HCT116 (cell line): Measurements from ENCODE around the gene UNC50. TPM values are rescaled to one million over a fixed set of nuclear protein-coding genes. Genes with fewer than 3 reads are reported as not detected.

Experiments
- ATAC-seq: fragments of 200-7000 bp; cut with Tn5 transposase; 2 replicates; pipeline ENCODE4 v1.9.1; 2020; ENCODE audit warnings: mild to moderate bottlenecking, moderate library complexity
- BruUV-seq: library from RNA; stranded (reverse); fragments of 400-500 nt; replicated peaks from 2 replicates; lab custom pipeline; 2021; lab: Mats Ljungman, UMichigan
- CTCF ChIA-PET: fragments of 300-600 bp; sonication (Branson Sonifier 250); formaldehyde crosslinking; loops from one replicate; lab custom pipeline; 2021; ENCODE audit warnings: antibody characterized with exemption; lab: Charles Lee
- POLR2A ChIA-PET: fragments of 300-600, 350-600 bp; sonication (Branson Sonifier 250); formaldehyde crosslinking; loops from one replicate; lab custom pipeline; 2021; ENCODE audit warnings: antibody characterized with exemption; lab: Charles Lee
- RAD21 ChIA-PET, 2 experiments: fragments of 300-600 bp; sonication (Branson Sonifier 250); formaldehyde crosslinking; loops; one replicate each; lab custom pipeline; 2023; ENCODE audit warnings: low total read pairs in 2 of 2; ENCODE audit not compliant: uncharacterized antibody in 2 of 2, unreplicated experiment in 2 of 2, low non-redundant PET in 1 of 2; lab: Charles Lee
- DNase-seq: peaks from one replicate; pipeline ENCODE4 v3.0.0-alpha.2; 2010; ENCODE audit warnings: low read depth, low spot score
- H2AFZ ChIP-seq: fragments of 200-600 bp; shearing (Covaris generic), sonication (generic); 2 replicates; pipeline ENCODE4 v1.6.1; 2017; ENCODE audit warnings: low read depth, mixed run types, mixed read lengths, antibody characterized with exemption, low read length; ENCODE audit not compliant: poor library complexity, severe bottlenecking
- H3K27ac ChIP-seq: 2 replicates; pipeline ENCODE4 v1.5.1; 2012; ENCODE audit warnings: low read depth, low read length
- H3K27me3 ChIP-seq: fragments of 200-600 bp; sonication (generic); 2 replicates; pipeline ENCODE4 v1.6.1; 2016; ENCODE audit warnings: mixed run types, low read length, mixed read lengths; ENCODE audit not compliant: insufficient read depth
- H3K36me3 ChIP-seq, 2 experiments: fragments of 200-500 bp in 1 of 2; fragments of 200-600 bp in 1 of 2; sonication (Bioruptor generic) in 1 of 2; sonication (generic) in 1 of 2; 2 replicates each; pipeline versions ENCODE4 v1.5.1 to v1.6.1; 2014 to 2016; ENCODE audit warnings: low read length in 2 of 2, inconsistent platforms in 1 of 2, mixed read lengths in 1 of 2, mixed run types in 1 of 2; ENCODE audit not compliant: insufficient read depth in 2 of 2, control insufficient read depth in 1 of 2
- H3K4me1 ChIP-seq, 2 experiments: fragments of 200-600 bp in 1 of 2; sonication (generic) in 1 of 2; 2 replicates each; pipeline versions ENCODE4 v1.5.1 to v1.6.1; 2012 to 2017; ENCODE audit warnings: low read length in 2 of 2, inconsistent platforms in 1 of 2, mild to moderate bottlenecking in 1 of 2, mixed read lengths in 1 of 2, mixed run types in 1 of 2, moderate library complexity in 1 of 2; ENCODE audit not compliant: insufficient read depth in 2 of 2, control insufficient read depth in 1 of 2
- H3K4me2 ChIP-seq: fragments of 200-600 bp; sonication (generic); 2 replicates; pipeline ENCODE4 v1.6.1; 2017; ENCODE audit warnings: mixed run types, low read length, mixed read lengths
- H3K4me3 ChIP-seq, 2 experiments: fragments of 200-600 bp in 1 of 2; sonication (generic) in 1 of 2; replicated peaks in 1 of 2; 2 replicates each; pipeline ENCODE4 v1.5.1; 2011 to 2016; ENCODE audit warnings: low read length in 2 of 2, control low read depth in 1 of 2, low read depth in 1 of 2, mild to moderate bottlenecking in 1 of 2, mixed read lengths in 1 of 2, mixed run types in 1 of 2
- H3K79me2 ChIP-seq: fragments of 200-600 bp; sonication (generic); 2 replicates; pipeline ENCODE4 v1.6.1; 2017; ENCODE audit warnings: mild to moderate bottlenecking, mixed run types, low read length, moderate library complexity, mixed read lengths; ENCODE audit not compliant: insufficient read depth
- H3K9ac ChIP-seq: fragments of 200-600 bp; sonication (generic); 2 replicates; pipeline ENCODE4 v1.6.1; 2016; ENCODE audit warnings: low read length, mixed read lengths
- H3K9me2 ChIP-seq: fragments of 200-600 bp; sonication (generic), shearing (Covaris generic); 2 replicates; pipeline ENCODE4 v1.6.1; 2017; ENCODE audit warnings: mixed run types, mild to moderate bottlenecking, moderate library complexity; ENCODE audit not compliant: insufficient read depth
- H3K9me3 ChIP-seq, 2 experiments: fragments of 200-500 bp in 1 of 2; fragments of 200-600 bp in 1 of 2; sonication (Bioruptor generic) in 1 of 2; sonication (generic) in 1 of 2; 2 replicates each; pipeline ENCODE4 v1.6.1; 2014 to 2017; ENCODE audit warnings: low read length in 2 of 2, mixed read lengths in 2 of 2, inconsistent platforms in 1 of 2, low read depth in 1 of 2, mild to moderate bottlenecking in 1 of 2, mixed run types in 1 of 2, moderate library complexity in 1 of 2; ENCODE audit not compliant: control insufficient read depth in 1 of 2, insufficient read depth in 1 of 2
- H4K20me1 ChIP-seq: fragments of 200-600 bp; sonication (generic), shearing (Covaris generic); 2 replicates; pipeline ENCODE4 v1.6.1; 2017; ENCODE audit warnings: mixed run types, mild to moderate bottlenecking, moderate library complexity; ENCODE audit not compliant: insufficient read depth
- ATF3 ChIP-seq: IDR thresholded peaks from 2 replicates; pipeline ENCODE4 v1.6.1; 2012
- CEBPB ChIP-seq: IDR thresholded peaks from 2 replicates; pipeline ENCODE4 v1.6.1; 2012; ENCODE audit warnings: low read depth
- CTCF ChIP-seq, 3 experiments: fragments of 200-600 bp in 1 of 3; sonication (generic) in 1 of 3; IDR thresholded peaks in 2 of 3; conservative IDR thresholded peaks in 1 of 3; 2 replicates each; pipeline ENCODE4 v1.5.1; 2012 to 2017; ENCODE audit warnings: low read depth in 2 of 3, low read length in 2 of 3, antibody characterized with exemption in 1 of 3, borderline replicate concordance in 1 of 3, control low read depth in 1 of 3, mild to moderate bottlenecking in 1 of 3, mixed read lengths in 1 of 3, mixed run types in 1 of 3, moderate library complexity in 1 of 3; ENCODE audit not compliant: insufficient read depth in 1 of 3
- EZH2 ChIP-seq: fragments of 200-600 bp; sonication (generic); IDR thresholded peaks from 2 replicates; pipeline ENCODE4 v1.6.1; 2017; ENCODE audit warnings: antibody characterized with exemption, mixed run types
- EZH2phosphoT487 ChIP-seq: fragments of 200-600 bp; IDR thresholded peaks from 2 replicates; pipeline ENCODE4 v1.6.1; 2018; ENCODE audit warnings: antibody characterized with exemption, borderline replicate concordance
- POLR2AphosphoS5 ChIP-seq: IDR thresholded peaks from 2 replicates; pipeline ENCODE4 v1.6.1; 2011; ENCODE audit warnings: mild to moderate bottlenecking, low read depth, low read length, moderate library complexity
- RAD21 ChIP-seq: IDR thresholded peaks from 2 replicates; pipeline ENCODE4 v1.6.1; 2012; ENCODE audit warnings: low read depth, mild to moderate bottlenecking
- SIN3A ChIP-seq: IDR thresholded peaks from 2 replicates; pipeline ENCODE4 v1.6.1; 2012; ENCODE audit warnings: low read depth
- TCF7L2 ChIP-seq: IDR thresholded peaks from 2 replicates; pipeline ENCODE4 v1.7.0; 2011; ENCODE audit warnings: borderline replicate concordance, inconsistent platforms; ENCODE audit not compliant: insufficient read depth, insufficient read length; ENCODE audit errors: extremely low read depth
- ZFX ChIP-seq: fragments of 450-650 bp; IDR thresholded peaks from 2 replicates; pipeline ENCODE4 v1.6.1; 2017
- ZNF274 ChIP-seq: fragments of 200-500 bp; sonication (Bioruptor generic); IDR thresholded peaks from 2 replicates; pipeline ENCODE4 v1.6.1; 2014; ENCODE audit warnings: mild to moderate bottlenecking, low read depth, low read length, inconsistent platforms
- intact Hi-C: fragments of 100-400 bp; cut with micrococcal nuclease; formaldehyde crosslinking; loops from 2 replicates; pipeline ENCODE4 v1.10.0; 2022
- total RNA-seq: library from RNA; stranded (reverse); gene quantifications from one replicate; pipeline ENCODE4 v1.2.1, GENCODE V29; 2021; ENCODE audit not compliant: unreplicated experiment

UNC50 gene
- total RNA-seq, 1 experiment from 2014 or later, result 33.0 TPM

GRCh38 chr2:98569197-98569793, 39.1 kb upstream of the UNC50 start:
- Histone ChIP-seq H3K9me2 (no peaks in the 10 kb centered on the region), H3K4me1 (no peaks in the 10 kb centered on the region), H2AFZ (no peak overlapping the region), H3K9ac (no peak overlapping the region), H3K4me3 (no peak overlapping the region), H3K9me3 (no peaks in the 10 kb centered on the region), H3K4me2 (no peak overlapping the region), H3K27me3 (no peaks in the 10 kb centered on the region), H3K36me3 (peaks cover 0 to 10% of the 10 kb centered on the region in 2 experiments; a peak in 1 of 4 replicates), H3K79me2 (no peaks in the 10 kb centered on the region), H3K27ac (no peak overlapping the region), H4K20me1 (no peaks in the 10 kb centered on the region)
- POLR2A ChIA-PET, result no interaction called here
- TF ChIP-seq ZFX, result no peak
- no peak for TF ChIP-seq CEBPB
- peak; percentile 54 for TF ChIP-seq RAD21
- peak; percentile 68 to 99 (median 97) for TF ChIP-seq CTCF (IDR thresholded peaks at IDR 0.05 in 2 of 3, conservative IDR thresholded peaks at IDR 0.05 in 1 of 3; ENCODE audit: borderline replicate concordance in 1 of 3, insufficient read depth in 1 of 3, low read depth in 2 of 3, low read length in 2 of 3)
- peak; percentile 1 for DNase-seq
- CTCF ChIA-PET, result interaction anchor here (0.6 to 1.2 kb wide), 3 partner anchors 10 to 16 kb away, joined by 3 to 11 read pairs (median 3); no protein-coding TSS in a partner anchor
- peak; percentile 92 for ATAC-seq
- no TSS peak for BruUV-seq
- intact Hi-C loops, result no loop called here
- RAD21 ChIA-PET, result no interaction called here

GRCh38 chr2:98569915-98570314, 38.5 kb upstream of the UNC50 start:
- RAD21 ChIA-PET, result no interaction called here
- Histone ChIP-seq H3K27me3 (no peaks in the 10 kb centered on the region), H3K4me1 (no peaks in the 10 kb centered on the region), H3K27ac (no peak overlapping the region), H2AFZ (no peak overlapping the region), H3K4me3 (no peak overlapping the region), H3K9me3 (no peaks in the 10 kb centered on the region), H3K79me2 (no peaks in the 10 kb centered on the region), H3K4me2 (no peak overlapping the region), H3K36me3 (peaks cover 0 to 10% of the 10 kb centered on the region in 2 experiments; a peak in 1 of 4 replicates), H4K20me1 (no peaks in the 10 kb centered on the region), H3K9ac (no peak overlapping the region), H3K9me2 (no peaks in the 10 kb centered on the region)
- TF ChIP-seq ATF3 (no peak), POLR2AphosphoS5 (no peak), SIN3A (no peak), EZH2phosphoT487 (no peak), RAD21 (no peak), ZNF274 (no peak), EZH2 (no peak), TCF7L2 (no peak)
- CTCF ChIA-PET, result no interaction called here
- ATAC-seq (no peak), DNase-seq (no peak)
- POLR2A ChIA-PET, result no interaction called here
- BruUV-seq, result no TSS peak
- intact Hi-C loops, result no loop called here
